ENCODE data around the gene UBA3. TPM values are rescaled to one million over a fixed set of nuclear protein-coding genes. Genes with fewer than 3 reads are reported as not detected.

Gene UBA3
- polyA plus RNA-seq, 3 donors, result 77.1 to 88.5 (median 81.7) TPM

- 100% methylated on average over 1 of the region's 6 CpGs for WGBS (ENCODE audit: insufficient coverage)
- Mint-ChIP-seq H3K9me3 (no peaks in the 10 kb centered on the region), H3K4me1 (peaks cover 13% of the 10 kb centered on the region), H3K4me3 (no peak overlapping the region), H3K27me3 (ENCODE audit: low read depth in 3 of 3) (peaks cover 0 to 3% (median 1%) of the 10 kb centered on the region in 3 donors), H3K36me3 (no peaks in the 10 kb centered on the region), H3K27ac (no peak overlapping the region)
- Histone ChIP-seq H4K20me1 (ENCODE audit: insufficient read depth, low read length) (no peaks in the 10 kb centered on the region), H3K4me2 (replicated peaks; ENCODE audit: extremely low read depth, low read length, poor library complexity, severe bottlenecking) (no peak overlapping the region), H3K27me3 (ENCODE audit: control insufficient read depth in 2 of 2, insufficient read depth in 2 of 2, low read length in 2 of 2) (no peaks in the 10 kb centered on the region), H3K9ac (ENCODE audit: insufficient read depth, low read length, poor library complexity, severe bottlenecking) (no peak overlapping the region), H3K9me3 (replicated peaks in 1 of 2; ENCODE audit: control insufficient read depth in 1 of 2, insufficient read depth in 1 of 2, low read length in 2 of 2) (no peaks in the 10 kb centered on the region), H3K79me2 (ENCODE audit: insufficient read depth, low read length) (no peaks in the 10 kb centered on the region), H2AFZ (ENCODE audit: insufficient read depth, low read depth, low read length, poor library complexity, severe bottlenecking) (peak overlapping the region; percentile 25), H3K4me1 (ENCODE audit: control insufficient read depth in 1 of 2, insufficient read depth in 2 of 2, low read length in 2 of 2) (peaks cover 7% of the 10 kb centered on the region in 2 donors), H3K27ac (ENCODE audit: low read depth in 1 of 2, low read length in 2 of 2) (no peak overlapping the region), H3K36me3 (replicated peaks in 1 of 2; ENCODE audit: control insufficient read depth in 1 of 2, insufficient read depth in 2 of 2, low read length in 2 of 2) (no peaks in the 10 kb centered on the region), H3K4me3 (replicated peaks in 1 of 3; ENCODE audit: low read depth in 2 of 3, low read length in 3 of 3) (no peak overlapping the region)
- intact Hi-C loops (cut with micrococcal nuclease), result no loop called here
- TF ChIP-seq CTCF (IDR thresholded peaks at IDR 0.05), result no peak
- DNase-seq, result no peak
These were observed 39.0 kb upstream of the UBA3 start for GRCh38 chr3:69119138-69119537.

- Histone ChIP-seq H4K20me1 (ENCODE audit: insufficient read depth, low read length) (no peaks in the 10 kb centered on the region), H3K27me3 (ENCODE audit: control insufficient read depth in 2 of 2, insufficient read depth in 2 of 2, low read length in 2 of 2) (no peaks in the 10 kb centered on the region), H3K9me3 (replicated peaks in 1 of 2; ENCODE audit: control insufficient read depth in 1 of 2, insufficient read depth in 1 of 2, low read length in 2 of 2) (no peaks in the 10 kb centered on the region), H3K4me3 (replicated peaks in 1 of 3; ENCODE audit: low read depth in 2 of 3, low read length in 3 of 3) (no peak overlapping the region), H2AFZ (ENCODE audit: insufficient read depth, low read depth, low read length, poor library complexity, severe bottlenecking) (no peak overlapping the region), H3K79me2 (ENCODE audit: insufficient read depth, low read length) (no peaks in the 10 kb centered on the region), H3K36me3 (replicated peaks in 1 of 2; ENCODE audit: control insufficient read depth in 1 of 2, insufficient read depth in 2 of 2, low read length in 2 of 2) (no peaks in the 10 kb centered on the region), H3K27ac (ENCODE audit: low read depth in 1 of 2, low read length in 2 of 2) (no peak overlapping the region), H3K9ac (ENCODE audit: insufficient read depth, low read length, poor library complexity, severe bottlenecking) (no peak overlapping the region), H3K4me2 (replicated peaks; ENCODE audit: extremely low read depth, low read length, poor library complexity, severe bottlenecking) (no peak overlapping the region), H3K4me1 (ENCODE audit: control insufficient read depth in 1 of 2, insufficient read depth in 2 of 2, low read length in 2 of 2) (peaks cover 7% of the 10 kb centered on the region in 2 donors)
- no peak for DNase-seq
- peaks cover 13% of the 10 kb centered on the region for H3K4me1 Mint-ChIP-seq
- no peak overlapping the region for H3K27ac Mint-ChIP-seq
- no peaks in the 10 kb centered on the region for H3K9me3 Mint-ChIP-seq
- H3K36me3 Mint-ChIP-seq, result no peaks in the 10 kb centered on the region
- no peak overlapping the region for H3K4me3 Mint-ChIP-seq
- peaks cover 0 to 3% (median 1%) of the 10 kb centered on the region in 3 donors for H3K27me3 Mint-ChIP-seq (ENCODE audit: low read depth in 3 of 3)
- no peak for TF ChIP-seq CTCF (IDR thresholded peaks at IDR 0.05)
- intact Hi-C loops (cut with micrococcal nuclease), result no loop called here
- 99% methylated on average over 9 of the region's 12 CpGs for WGBS (ENCODE audit: insufficient coverage)
These were observed 38.4 kb upstream of the UBA3 start for GRCh38 chr3:69118555-69118954.
